GM12878 (cell line): Measurements from ENCODE around the gene ABCA13. TPM values are rescaled to one million over a fixed set of nuclear protein-coding genes. Genes with fewer than 3 reads are reported as not detected.

Experiments used
- ATAC-seq: fragments of 200-7000 bp; cut with Tn5 transposase; 3 replicates; pipeline ENCODE4 v1.9.1; 2020; ENCODE audit warnings: mild to moderate bottlenecking, moderate library complexity
- BruUV-seq: library from RNA; stranded (reverse); fragments of 400-500 nt; replicated peaks from 2 replicates; lab custom pipeline; 2021; lab: Mats Ljungman, UMichigan
- CTCF ChIA-PET: fragments of 300-600 bp; sonication (Branson Sonifier 250); formaldehyde crosslinking; extraction: SDS; loops from one replicate; lab custom pipeline; 2021; ENCODE audit warnings: inconsistent platforms; lab: Yijun Ruan, JAX
- POLR2A ChIA-PET: fragments of 350-600 bp; formaldehyde crosslinking; extraction: SDS; loops from one replicate; lab custom pipeline; 2021; ENCODE audit warnings: inconsistent platforms; lab: Charles Lee
- RAD21 ChIA-PET: fragments of 300-600 bp; sonication (Branson Sonifier 250); formaldehyde crosslinking; loops from one replicate; lab custom pipeline; 2023; ENCODE audit warnings: antibody characterized with exemption; ENCODE audit not compliant: unreplicated experiment; lab: Charles Lee
- SMC1A ChIA-PET: fragments of 300-600 bp; sonication (Branson Sonifier 250); formaldehyde crosslinking; loops from one replicate; lab custom pipeline; 2023; ENCODE audit not compliant: unreplicated experiment, uncharacterized antibody; lab: Charles Lee
- DNase-seq: peaks from one replicate; pipeline ENCODE4 v3.0.0-alpha.2; 2011; ENCODE audit warnings: low read depth, low spot score
- FAIRE-seq: peaks from 3 replicates; lab custom pipeline; 2011; peaks lifted over from hg19 to GRCh38; lab: Jason Lieb, UNC
- H2AFZ ChIP-seq: 2 replicates; pipeline ENCODE4 v1.6.0; 2011; ENCODE audit warnings: low read depth, low read length, control low read depth; ENCODE audit not compliant: control insufficient read depth
- H3K27ac ChIP-seq: 2 replicates; pipeline ENCODE4 v1.5.1; 2011; ENCODE audit warnings: control low read depth; ENCODE audit not compliant: control insufficient read depth, insufficient read depth
- H3K27me3 ChIP-seq, 2 experiments: replicated peaks in 1 of 2; 2 replicates each; pipeline versions ENCODE4 v1.6.0 to v1.6.1; 2011; ENCODE audit warnings: low read length in 1 of 2; ENCODE audit not compliant: control insufficient read depth in 2 of 2, insufficient read depth in 2 of 2
- H3K36me3 ChIP-seq, 2 experiments: 2 replicates each; pipeline ENCODE4 v1.5.1; 2011; ENCODE audit warnings: low read length in 1 of 2; ENCODE audit not compliant: control insufficient read depth in 2 of 2, insufficient read depth in 2 of 2
- H3K4me1 ChIP-seq: 2 replicates; pipeline ENCODE4 v1.6.1; 2011; ENCODE audit warnings: mild to moderate bottlenecking, low read length, moderate library complexity, mixed read lengths; ENCODE audit not compliant: control insufficient read depth, insufficient read depth
- H3K4me2 ChIP-seq: 2 replicates; pipeline ENCODE4 v1.6.0; 2011; ENCODE audit warnings: control low read depth; ENCODE audit not compliant: control insufficient read depth, insufficient read depth
- H3K4me3 ChIP-seq: fragments of 200-600 bp; sonication (generic); 2 replicates; pipeline ENCODE4 v1.5.1; 2016
- H3K79me2 ChIP-seq: 2 replicates; pipeline ENCODE4 v1.6.0; 2011; ENCODE audit warnings: low read length; ENCODE audit not compliant: control insufficient read depth, insufficient read depth
- H3K9ac ChIP-seq: 2 replicates; pipeline ENCODE4 v1.8.0; 2011; ENCODE audit warnings: low read length, control low read depth, mixed read lengths; ENCODE audit not compliant: control insufficient read depth, insufficient read depth
- H3K9me3 ChIP-seq: replicated peaks from 3 replicates; pipeline ENCODE4 v1.5.1; 2011; ENCODE audit warnings: mild to moderate bottlenecking, low read length; ENCODE audit not compliant: control insufficient read depth, insufficient read depth
- H4K20me1 ChIP-seq: 2 replicates; pipeline ENCODE4 v1.6.0; 2011; ENCODE audit not compliant: control insufficient read depth, insufficient read depth
- ASH2L ChIP-seq: fragments of 300-600, 200-600 bp; sonication (generic); IDR thresholded peaks from 2 replicates; pipeline ENCODE4 v1.6.1; 2017; ENCODE audit warnings: low read depth, mild to moderate bottlenecking, borderline replicate concordance
- EGR1 ChIP-seq, 2 experiments: IDR thresholded peaks; 1 replicate in 1 of 2; 2 replicates in 1 of 2; pipeline ENCODE4 v1.6.1; 2011 to 2012; ENCODE audit warnings: low read depth in 2 of 2, low read length in 2 of 2, borderline replicate concordance in 1 of 2, mild to moderate bottlenecking in 1 of 2, moderate library complexity in 1 of 2
- EP300 ChIP-seq, 2 experiments: fragments of 150-350 bp in 1 of 2; IDR thresholded peaks; 2 replicates each; pipeline ENCODE4 v1.6.1; 2011 to 2012; ENCODE audit warnings: low read depth in 2 of 2, low read length in 2 of 2, borderline replicate concordance in 1 of 2, improper control_type of control experiment in 1 of 2, inconsistent platforms in 1 of 2; ENCODE audit not compliant: control insufficient read depth in 1 of 2
- HCFC1 ChIP-seq: fragments of 150-350 bp; IDR thresholded peaks from 2 replicates; pipeline ENCODE4 v1.6.1; 2014; ENCODE audit warnings: low read length
- SMAD1 ChIP-seq: fragments of 450-650 bp; IDR thresholded peaks from 2 replicates; pipeline ENCODE4 v1.6.1; 2018; ENCODE audit warnings: mild to moderate bottlenecking, low read depth; ENCODE audit not compliant: partially characterized antibody
- ZNF24 ChIP-seq: fragments of 450-650 bp; IDR thresholded peaks from 2 replicates; pipeline ENCODE4 v1.6.1; 2017; ENCODE audit warnings: antibody characterized with exemption, mild to moderate bottlenecking
- ZNF687 ChIP-seq: fragments of 450-650 bp; IDR thresholded peaks from 2 replicates; pipeline ENCODE4 v1.6.1; 2017; ENCODE audit warnings: mild to moderate bottlenecking, moderate library complexity
- WGBS: methylation state at CpG from one replicate; pipeline ENCODE4 v1.1.6; 2016; ENCODE audit warnings: low lambda C conversion rate; ENCODE audit not compliant: insufficient replicate concordance, insufficient coverage; ENCODE audit errors: missing lambda C conversion rate; 5-methylcytosine and 5-hydroxymethylcytosine counted together
- in situ Hi-C: fragments of 300-500 bp; cut with MboI; formaldehyde crosslinking; loops from 9 replicates; pipeline ENCODE4 v1.14.3; 2018; ENCODE audit warnings: mixed read lengths
- intact Hi-C: fragments of 100-400 bp; cut with micrococcal nuclease; formaldehyde crosslinking; loops from one replicate; pipeline ENCODE4 v1.14.2; 2022; ENCODE audit not compliant: unreplicated experiment
- polyA plus RNA-seq, 11 experiments: library from polyadenylated mRNA; depleted of rRNA in 4 of 11; unstranded in 6 of 11; stranded (reverse) in 5 of 11; fragments of >200 nt; fragmentation: Nextera tagmentation in 4 of 11; fragmentation: Illumina TruSeq in 1 of 11; extraction: Ambion mirVana in 4 of 11; extraction: Trizol in 1 of 11; gene quantifications; 1 replicate in 1 of 11; 2 replicates in 10 of 11; pipeline versions ENCODE4 v1.2.1 to v1.2.3, GENCODE V29; 2011 to 2016; ENCODE audit warnings: inconsistent platforms in 2 of 11, missing spikeins in 2 of 11, low read depth in 1 of 11
- total RNA-seq, 4 experiments: library from RNA; depleted of rRNA in 3 of 4; stranded (reverse); fragments of >200 nt in 3 of 4; fragmentation: Illumina TruSeq in 1 of 4; extraction: Trizol in 1 of 4; gene quantifications; 2 replicates each; pipeline versions ENCODE4 v1.2.1 to v1.2.3, GENCODE V29; 2013 to 2021

Gene ABCA13
- total and polyA plus RNA-seq, 10 of the 15 experiments (the other 5 are each of a cell fraction or from before 2014, with no cell fraction given): under 0.01 to 0.98 (median 0.04) TPM; not detected in 2

GRCh38 chr7:48347230-48347825 is 176.1 kb downstream of the ABCA13 start:
- H3K36me3 ChIP-seq: no peaks in the 10 kb centered on the region
- H3K9ac ChIP-seq: no peak overlapping the region
- POLR2A ChIA-PET: no interaction called here
- no peak overlapping the region for H2AFZ ChIP-seq
- SMC1A ChIA-PET: no interaction called here
- ATAC-seq: no peak
- no peak overlapping the region for H3K4me2 ChIP-seq
- H3K79me2 ChIP-seq: no peaks in the 10 kb centered on the region
- no TSS peak for BruUV-seq
- H3K9me3 ChIP-seq: no peaks in the 10 kb centered on the region
- H3K4me3 ChIP-seq: no peak overlapping the region
- in situ Hi-C loops: no loop called here
- RAD21 ChIA-PET: no interaction called here
- CTCF ChIA-PET: no interaction called here
- WGBS: 24% methylated on average over 5 of the region's 5 CpGs
- intact Hi-C loops: no loop called here
- no peak overlapping the region for H3K27ac ChIP-seq
- FAIRE-seq: no peak
- TF ChIP-seq EGR1 (IDR thresholded peaks at IDR 0.05; ENCODE audit: borderline replicate concordance in 1 of 2, low read depth in 2 of 2, low read length in 2 of 2) (no peak), SMAD1 (no peak), ZNF687 (no peak), ZNF24 (no peak), ASH2L (no peak), HCFC1 (no peak), EP300 (IDR thresholded peaks at IDR 0.05; ENCODE audit: borderline replicate concordance in 1 of 2, control insufficient read depth in 1 of 2, low read depth in 2 of 2, low read length in 2 of 2) (no peak)
- TF ChIP-seq, all 136 proteins: peak for 0
- DNase-seq: no peak
- H3K27me3 ChIP-seq: no peaks in the 10 kb centered on the region
- H3K4me1 ChIP-seq: no peaks in the 10 kb centered on the region
- H4K20me1 ChIP-seq: no peaks in the 10 kb centered on the region
